HG03095 (cell line): ENCODE measurements around the gene TMEM220.

Experiments
- ATAC-seq: cut with Tn5 transposase; IDR thresholded peaks from one replicate; pipeline ENCODE4 v1.9.1; 2021; ENCODE audit warnings: moderate library complexity; ENCODE audit not compliant: unreplicated experiment

TMEM220 gene

DNA sequence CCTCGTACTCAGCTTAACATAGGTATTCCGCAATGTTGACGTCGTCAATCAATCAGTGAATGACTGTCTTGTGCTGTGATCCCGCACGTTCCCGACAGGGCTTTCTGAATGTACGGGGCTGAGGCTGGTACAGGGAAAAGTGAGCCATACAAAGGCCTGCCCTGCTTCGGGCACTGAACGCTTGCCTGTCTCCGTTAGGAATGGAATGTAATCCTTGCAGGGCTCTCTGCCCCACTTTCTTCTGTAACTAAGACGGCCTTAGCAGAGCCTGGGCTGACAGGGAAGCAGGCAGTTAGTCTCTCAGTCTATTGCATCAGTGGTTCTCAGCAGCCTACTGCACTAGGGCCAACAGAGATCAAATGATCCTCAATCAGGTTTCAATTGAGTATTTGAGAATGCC lies 56.5 kb downstream of the TMEM220 start:
- no peak for ATAC-seq

DNA sequence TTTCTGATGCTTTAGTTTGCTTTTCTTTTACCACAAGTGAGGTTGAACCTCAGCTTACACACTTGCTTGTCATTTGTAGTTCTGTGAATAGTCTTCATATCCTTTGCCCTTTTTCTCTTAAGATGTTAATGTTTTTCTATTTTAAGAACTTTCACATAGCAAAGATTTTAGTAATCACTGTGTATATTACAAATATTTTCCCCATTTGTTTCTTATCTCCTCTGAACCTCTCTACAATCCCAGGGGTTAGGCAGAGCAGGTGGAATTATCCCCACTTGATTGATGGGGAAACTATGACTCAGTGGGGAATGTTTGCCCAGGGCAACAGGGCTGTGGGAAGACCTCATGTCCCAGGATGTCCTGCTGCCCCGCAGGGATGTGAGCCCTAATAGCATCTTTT lies 61.0 kb downstream of the TMEM220 start:
- no peak for ATAC-seq

DNA sequence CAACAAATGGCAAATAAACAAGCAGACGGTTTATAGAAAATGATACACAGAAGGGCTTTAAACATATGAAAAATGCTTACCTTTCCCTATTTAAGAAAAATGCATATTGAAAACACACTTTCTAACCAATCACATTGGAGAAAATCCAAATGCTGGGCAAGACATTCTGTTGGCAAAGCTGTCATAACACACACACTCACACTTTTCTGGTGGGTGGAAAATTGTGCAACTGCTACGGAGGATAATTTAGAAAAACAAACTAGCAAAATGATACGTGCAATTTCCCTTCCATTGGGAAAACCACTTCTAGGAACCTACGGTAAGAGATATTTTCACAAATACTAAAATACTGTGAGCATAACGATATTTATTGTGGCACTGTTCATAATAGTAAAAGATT lies 62.9 kb downstream of the TMEM220 start:
- no peak for ATAC-seq

DNA sequence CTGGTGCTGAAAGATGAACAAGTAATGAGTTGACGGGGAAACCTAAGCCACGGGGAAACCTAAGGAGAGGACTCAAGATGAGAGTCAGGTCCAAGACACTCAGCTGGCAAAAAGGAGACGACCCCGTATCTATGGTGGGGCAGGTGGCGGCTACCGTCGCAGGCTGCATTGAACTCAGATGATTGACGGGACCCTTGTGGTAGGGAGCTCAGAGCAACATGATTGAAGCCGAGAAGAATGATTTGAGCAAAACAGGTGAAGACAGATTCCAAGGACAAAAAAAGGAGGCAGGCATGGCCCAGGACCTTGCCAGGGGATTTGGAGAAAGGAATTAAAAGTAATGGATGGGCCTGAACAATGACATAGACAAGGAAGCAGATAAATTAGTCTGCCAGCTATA lies 65.3 kb downstream of the TMEM220 start:
- ATAC-seq: no peak
